B cell (primary cell): ENCODE measurements around the gene BRD9.

Experiments
- EZH2 ChIP-seq: IDR thresholded peaks from 2 replicates; pipeline ENCODE4 v1.6.1; 2012; ENCODE audit warnings: borderline replicate concordance, low read depth, mild to moderate bottlenecking, moderate library complexity, low read length; ENCODE audit not compliant: insufficient read depth, poor library complexity, severe bottlenecking
- TF ChIP-seq, protein P1 (sequence below): fragments of 200-600 bp; IDR thresholded peaks from one replicate; pipeline ENCODE4 v1.8.0; 2022; ENCODE audit warnings: antibody characterized with exemption, mild to moderate bottlenecking

DNA sequence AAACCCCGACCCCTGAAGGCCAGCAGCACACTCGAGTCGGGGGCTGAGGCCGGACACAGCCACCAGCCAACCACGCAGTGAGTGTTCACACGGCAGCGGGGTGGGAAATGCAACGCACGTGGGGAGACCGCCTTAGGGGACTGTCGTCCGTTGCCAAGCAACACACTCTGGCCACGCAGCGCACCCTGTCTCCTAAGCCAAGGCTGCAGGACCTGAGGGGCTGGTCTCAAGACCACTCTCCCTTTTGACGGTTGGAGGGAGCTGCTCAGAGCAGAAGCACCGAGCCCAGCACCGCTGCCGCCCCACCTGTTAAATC is 7.5 kb downstream of the BRD9 start:
- TF ChIP-seq, protein P1, sequence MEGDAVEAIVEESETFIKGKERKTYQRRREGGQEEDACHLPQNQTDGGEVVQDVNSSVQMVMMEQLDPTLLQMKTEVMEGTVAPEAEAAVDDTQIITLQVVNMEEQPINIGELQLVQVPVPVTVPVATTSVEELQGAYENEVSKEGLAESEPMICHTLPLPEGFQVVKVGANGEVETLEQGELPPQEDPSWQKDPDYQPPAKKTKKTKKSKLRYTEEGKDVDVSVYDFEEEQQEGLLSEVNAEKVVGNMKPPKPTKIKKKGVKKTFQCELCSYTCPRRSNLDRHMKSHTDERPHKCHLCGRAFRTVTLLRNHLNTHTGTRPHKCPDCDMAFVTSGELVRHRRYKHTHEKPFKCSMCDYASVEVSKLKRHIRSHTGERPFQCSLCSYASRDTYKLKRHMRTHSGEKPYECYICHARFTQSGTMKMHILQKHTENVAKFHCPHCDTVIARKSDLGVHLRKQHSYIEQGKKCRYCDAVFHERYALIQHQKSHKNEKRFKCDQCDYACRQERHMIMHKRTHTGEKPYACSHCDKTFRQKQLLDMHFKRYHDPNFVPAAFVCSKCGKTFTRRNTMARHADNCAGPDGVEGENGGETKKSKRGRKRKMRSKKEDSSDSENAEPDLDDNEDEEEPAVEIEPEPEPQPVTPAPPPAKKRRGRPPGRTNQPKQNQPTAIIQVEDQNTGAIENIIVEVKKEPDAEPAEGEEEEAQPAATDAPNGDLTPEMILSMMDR, result no peak
- no peak for TF ChIP-seq EZH2
